SK-N-MC (cell line): Measurements from ENCODE around the gene SPNS3.

Source experiments
- EZH2 ChIP-seq: fragments of 200-600 bp; sonication (generic); IDR thresholded peaks from one replicate; pipeline ENCODE4 v1.6.1; 2017; ENCODE audit warnings: antibody characterized with exemption
- POLR2AphosphoS5 ChIP-seq: IDR thresholded peaks from 2 replicates; pipeline ENCODE4 v1.6.1; 2012; ENCODE audit warnings: mild to moderate bottlenecking, low read depth, low read length, borderline replicate concordance

DNA sequence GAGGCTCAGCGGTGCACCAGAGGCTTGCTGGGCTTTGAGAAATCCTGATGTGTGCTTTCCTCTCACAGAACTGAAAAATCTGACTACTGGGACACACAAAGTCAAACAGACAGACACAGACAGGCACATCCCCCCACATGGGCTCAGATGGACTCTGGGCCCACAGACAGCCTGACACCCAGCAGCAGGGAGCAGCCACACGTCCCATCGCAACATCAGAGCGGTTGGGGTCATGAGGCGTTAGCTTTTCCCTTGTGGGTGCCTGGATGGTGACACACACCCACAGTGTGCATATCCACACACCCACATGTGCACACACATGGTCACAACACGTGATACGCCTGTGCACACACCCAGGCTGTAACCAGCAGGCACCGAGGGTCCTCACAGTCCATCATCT lies 6.3 kb downstream of the SPNS3 start:
- TF ChIP-seq EZH2 (no peak), POLR2AphosphoS5 (no peak)
